SJSA1 (cell line): ENCODE data around the gene CRYBG2. TPM values are rescaled to one million over a fixed set of nuclear protein-coding genes. Genes with fewer than 3 reads are reported as not detected.

Source experiments
- DNase-seq, 2 experiments: peaks; one replicate each; pipeline ENCODE4 v3.0.0-alpha.2; 2015 to 2020; ENCODE audit warnings: low spot score in 2 of 2, low read depth in 1 of 2
- H3K27ac ChIP-seq: fragments of 250-450 bp; sonication (Bioruptor Pico); 2 replicates; pipeline ENCODE4 v1.5.1; 2020; ENCODE audit warnings: mild to moderate bottlenecking, moderate library complexity
- H3K27me3 ChIP-seq: fragments of 250-450 bp; sonication (Bioruptor Pico); replicated peaks from 2 replicates; pipeline ENCODE4 v1.5.1; 2020; ENCODE audit warnings: mild to moderate bottlenecking, moderate library complexity
- H3K36me3 ChIP-seq: fragments of 250-450 bp; sonication (Bioruptor Pico); 2 replicates; pipeline ENCODE4 v1.5.1; 2020; ENCODE audit warnings: mild to moderate bottlenecking
- H3K4me1 ChIP-seq: fragments of 250-450 bp; sonication (Bioruptor Pico); replicated peaks from 2 replicates; pipeline ENCODE4 v1.6.1; 2021; ENCODE audit warnings: mild to moderate bottlenecking
- H3K4me3 ChIP-seq: fragments of 250-450 bp; sonication (Bioruptor Pico); 2 replicates; pipeline ENCODE4 v1.5.1; 2020; ENCODE audit warnings: mild to moderate bottlenecking
- H3K9me3 ChIP-seq: fragments of 250-450 bp; sonication (Bioruptor Pico); replicated peaks from 2 replicates; pipeline ENCODE4 v1.5.1; 2020; ENCODE audit warnings: mild to moderate bottlenecking
- total RNA-seq: library from RNA; depleted of rRNA; stranded (reverse); fragments of >200 nt; shearing (Covaris generic); gene quantifications from 2 replicates; pipeline ENCODE4 v1.2.3, GENCODE V29; 2014

Gene CRYBG2
- total RNA-seq, 1 experiment from 2014 or later = not detected

- no peak for DNase-seq
- no peak overlapping the region for H3K27ac ChIP-seq
- H3K27me3 ChIP-seq = 0 out of 2 replicates have a peak, but pooled peaks cover 13% of the 10 kb centered on the region
- no peaks in the 10 kb centered on the region for H3K36me3 ChIP-seq
- H3K4me1 ChIP-seq = peaks cover 16% of the 10 kb centered on the region
- no peak overlapping the region for H3K4me3 ChIP-seq
- no peaks in the 10 kb centered on the region for H3K9me3 ChIP-seq
Observed at GRCh38 chr1:26351590-26352337, 2.2 kb downstream of the CRYBG2 start.

GRCh38 chr1:26350701-26351589 lies 3.0 kb downstream of the CRYBG2 start:
- 0 out of 2 replicates have a peak, but pooled peaks cover 6% of the 10 kb centered on the region for H3K27me3 ChIP-seq
- no peaks in the 10 kb centered on the region for H3K9me3 ChIP-seq
- H3K4me1 ChIP-seq = peaks cover 16% of the 10 kb centered on the region
- no peak overlapping the region for H3K27ac ChIP-seq
- no peaks in the 10 kb centered on the region for H3K36me3 ChIP-seq
- peak in 1 of 2 experiments; percentile 31 for DNase-seq
- no peak overlapping the region for H3K4me3 ChIP-seq

GRCh38 chr1:26350343-26350700 lies 3.6 kb downstream of the CRYBG2 start:
- DNase-seq = no peak
- H3K36me3 ChIP-seq = no peaks in the 10 kb centered on the region
- no peaks in the 10 kb centered on the region for H3K9me3 ChIP-seq
- no peak overlapping the region for H3K4me3 ChIP-seq
- H3K27ac ChIP-seq = no peak overlapping the region
- no peaks in the 10 kb centered on the region for H3K27me3 ChIP-seq
- peaks cover 16% of the 10 kb centered on the region for H3K4me1 ChIP-seq

GRCh38 chr1:26349877-26350244 lies 4.1 kb downstream of the CRYBG2 start:
- no peaks in the 10 kb centered on the region for H3K36me3 ChIP-seq
- peaks cover 16% of the 10 kb centered on the region for H3K4me1 ChIP-seq
- no peak overlapping the region for H3K27ac ChIP-seq
- no peaks in the 10 kb centered on the region for H3K9me3 ChIP-seq
- no peak overlapping the region for H3K4me3 ChIP-seq
- H3K27me3 ChIP-seq = no peaks in the 10 kb centered on the region
- DNase-seq = no peak

GRCh38 chr1:26349188-26349876 lies 4.6 kb downstream of the CRYBG2 start:
- Histone ChIP-seq H3K4me1 (peaks cover 16% of the 10 kb centered on the region), H3K27me3 (no peaks in the 10 kb centered on the region), H3K9me3 (no peaks in the 10 kb centered on the region), H3K4me3 (no peak overlapping the region), H3K27ac (no peak overlapping the region), H3K36me3 (no peaks in the 10 kb centered on the region)
- peak in 1 of 2 experiments; percentile 11 for DNase-seq

- Histone ChIP-seq H3K27ac (no peak overlapping the region), H3K4me1 (peaks cover 11% of the 10 kb centered on the region), H3K36me3 (no peaks in the 10 kb centered on the region), H3K27me3 (0 out of 2 replicates have a peak, but pooled peaks cover 3% of the 10 kb centered on the region), H3K9me3 (no peaks in the 10 kb centered on the region), H3K4me3 (no peak overlapping the region)
- no peak for DNase-seq
Observed at GRCh38 chr1:26346274-26347033, 7.5 kb downstream of the CRYBG2 start.

GRCh38 chr1:26345718-26346117 lies 8.2 kb downstream of the CRYBG2 start:
- H3K4me3 ChIP-seq = no peak overlapping the region
- 0 out of 2 replicates have a peak, but pooled peaks cover 3% of the 10 kb centered on the region for H3K27me3 ChIP-seq

GRCh38 chr1:26344147-26344920 lies 9.6 kb downstream of the CRYBG2 start:
- no peaks in the 10 kb centered on the region for H3K36me3 ChIP-seq
- H3K27ac ChIP-seq = no peak overlapping the region
- 0 out of 2 replicates have a peak, but pooled peaks cover 8% of the 10 kb centered on the region for H3K27me3 ChIP-seq
- DNase-seq = no peak
- no peak overlapping the region for H3K4me3 ChIP-seq
- no peaks in the 10 kb centered on the region for H3K9me3 ChIP-seq
- no peaks in the 10 kb centered on the region for H3K4me1 ChIP-seq

More at GRCh38 chr1:26345718-26346117, 8.2 kb downstream of the CRYBG2 start:
- DNase-seq = no peak
- peaks cover 4% of the 10 kb centered on the region for H3K4me1 ChIP-seq
- H3K9me3 ChIP-seq = no peaks in the 10 kb centered on the region
- no peaks in the 10 kb centered on the region for H3K36me3 ChIP-seq
- H3K27ac ChIP-seq = no peak overlapping the region

GRCh38 chr1:26340047-26340481 lies 13.9 kb downstream of the CRYBG2 start:
- Histone ChIP-seq H3K4me1 (peaks cover 8% of the 10 kb centered on the region), H3K27me3 (peaks cover 28% of the 10 kb centered on the region), H3K9me3 (no peaks in the 10 kb centered on the region), H3K36me3 (no peaks in the 10 kb centered on the region), H3K4me3 (no peak overlapping the region), H3K27ac (no peak overlapping the region)
- DNase-seq = no peak

GRCh38 chr1:26338670-26339069 lies 15.3 kb downstream of the CRYBG2 start:
- Histone ChIP-seq H3K36me3 (no peaks in the 10 kb centered on the region), H3K4me1 (peaks cover 8% of the 10 kb centered on the region), H3K9me3 (no peaks in the 10 kb centered on the region), H3K4me3 (no peak overlapping the region), H3K27me3 (peaks cover 35% of the 10 kb centered on the region), H3K27ac (no peak overlapping the region)
- no peak for DNase-seq

GRCh38 chr1:26337625-26338024 lies 16.3 kb downstream of the CRYBG2 start:
- no peak overlapping the region for H3K4me3 ChIP-seq
- H3K27ac ChIP-seq = no peak overlapping the region
- DNase-seq = no peak
- H3K4me1 ChIP-seq = peaks cover 8% of the 10 kb centered on the region
- H3K27me3 ChIP-seq = peaks cover 37% of the 10 kb centered on the region
- H3K36me3 ChIP-seq = no peaks in the 10 kb centered on the region
- H3K9me3 ChIP-seq = no peaks in the 10 kb centered on the region

GRCh38 chr1:26337206-26337535 lies 16.8 kb downstream of the CRYBG2 start:
- Histone ChIP-seq H3K36me3 (no peaks in the 10 kb centered on the region), H3K9me3 (no peaks in the 10 kb centered on the region)

More at GRCh38 chr1:26337206-26337535, 16.8 kb downstream of the CRYBG2 start:
- H3K4me3 ChIP-seq = no peak overlapping the region
- H3K4me1 ChIP-seq = peaks cover 8% of the 10 kb centered on the region
- DNase-seq = no peak
- H3K27me3 ChIP-seq = peaks cover 37% of the 10 kb centered on the region
- no peak overlapping the region for H3K27ac ChIP-seq
